ENCODE measurements around the gene RAB44. TPM values are rescaled to one million over a fixed set of nuclear protein-coding genes. Genes with fewer than 3 reads are reported as not detected.

The RAB44 gene
- total RNA-seq, 1 experiment from 2014 or later = not detected

DNA sequence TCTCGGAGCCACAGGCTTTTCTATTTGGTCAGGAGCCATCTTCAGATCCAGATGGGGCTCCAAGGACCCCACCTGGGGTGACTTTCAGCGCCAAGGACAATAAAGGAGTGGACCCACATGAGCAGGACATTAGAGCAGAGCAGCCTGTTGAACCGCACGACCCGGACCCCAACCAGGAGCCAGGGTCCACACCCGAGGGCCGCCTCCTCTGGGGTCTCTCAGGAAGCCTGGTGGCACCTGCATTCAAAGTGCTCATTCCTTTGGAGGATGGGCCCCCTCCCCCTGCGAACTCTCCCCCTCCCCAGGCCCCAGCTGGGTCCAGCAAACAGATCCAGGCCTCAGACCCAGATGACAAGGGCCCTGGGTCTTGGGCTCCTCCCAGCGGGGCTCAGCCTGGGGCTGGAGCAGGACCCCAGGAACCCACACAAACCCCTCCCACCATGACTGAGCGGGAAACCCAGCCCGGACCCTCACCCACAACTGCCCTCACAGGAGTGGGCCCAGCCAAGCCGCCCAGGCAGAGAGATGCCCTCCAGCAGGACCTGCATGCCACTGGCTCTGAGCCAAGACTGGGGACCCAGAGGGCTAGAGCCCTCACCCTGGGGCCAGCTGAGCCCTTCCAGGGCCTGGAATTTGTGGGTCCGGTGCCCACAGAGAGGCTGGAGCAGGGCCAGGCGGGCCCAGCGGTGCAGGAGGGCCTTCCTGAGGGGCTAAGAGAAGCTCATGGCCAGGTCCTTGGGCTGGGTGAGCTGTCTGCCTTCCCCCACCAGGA lies 23.9 kb downstream of the RAB44 start:
- CTCF ChIA-PET = interaction anchor here (0.5 kb wide), 1 partner anchor 107 kb away, joined by 5 read pairs; no protein-coding TSS in a partner anchor
- no TSS peak for BruUV-seq (replicated peaks)
- no peaks in the 10 kb centered on the region for H3K4me1 ChIP-seq (ENCODE audit: control insufficient read depth, insufficient read depth, low read length)
- ATAC-seq (no peak), DNase-seq (ENCODE audit: low read depth, low spot score) (no peak)
- no peak overlapping the region for H3K27ac ChIP-seq (ENCODE audit: low read length)
- TF ChIP-seq, protein P1, sequence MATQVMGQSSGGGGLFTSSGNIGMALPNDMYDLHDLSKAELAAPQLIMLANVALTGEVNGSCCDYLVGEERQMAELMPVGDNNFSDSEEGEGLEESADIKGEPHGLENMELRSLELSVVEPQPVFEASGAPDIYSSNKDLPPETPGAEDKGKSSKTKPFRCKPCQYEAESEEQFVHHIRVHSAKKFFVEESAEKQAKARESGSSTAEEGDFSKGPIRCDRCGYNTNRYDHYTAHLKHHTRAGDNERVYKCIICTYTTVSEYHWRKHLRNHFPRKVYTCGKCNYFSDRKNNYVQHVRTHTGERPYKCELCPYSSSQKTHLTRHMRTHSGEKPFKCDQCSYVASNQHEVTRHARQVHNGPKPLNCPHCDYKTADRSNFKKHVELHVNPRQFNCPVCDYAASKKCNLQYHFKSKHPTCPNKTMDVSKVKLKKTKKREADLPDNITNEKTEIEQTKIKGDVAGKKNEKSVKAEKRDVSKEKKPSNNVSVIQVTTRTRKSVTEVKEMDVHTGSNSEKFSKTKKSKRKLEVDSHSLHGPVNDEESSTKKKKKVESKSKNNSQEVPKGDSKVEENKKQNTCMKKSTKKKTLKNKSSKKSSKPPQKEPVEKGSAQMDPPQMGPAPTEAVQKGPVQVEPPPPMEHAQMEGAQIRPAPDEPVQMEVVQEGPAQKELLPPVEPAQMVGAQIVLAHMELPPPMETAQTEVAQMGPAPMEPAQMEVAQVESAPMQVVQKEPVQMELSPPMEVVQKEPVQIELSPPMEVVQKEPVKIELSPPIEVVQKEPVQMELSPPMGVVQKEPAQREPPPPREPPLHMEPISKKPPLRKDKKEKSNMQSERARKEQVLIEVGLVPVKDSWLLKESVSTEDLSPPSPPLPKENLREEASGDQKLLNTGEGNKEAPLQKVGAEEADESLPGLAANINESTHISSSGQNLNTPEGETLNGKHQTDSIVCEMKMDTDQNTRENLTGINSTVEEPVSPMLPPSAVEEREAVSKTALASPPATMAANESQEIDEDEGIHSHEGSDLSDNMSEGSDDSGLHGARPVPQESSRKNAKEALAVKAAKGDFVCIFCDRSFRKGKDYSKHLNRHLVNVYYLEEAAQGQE (IDR thresholded peaks at IDR 0.05; ENCODE audit: insufficient read depth in 1 of 2, low read depth in 2 of 2, low read length in 1 of 2) = no peak
- TF ChIP-seq POLR2AphosphoS5 (IDR thresholded peaks at IDR 0.05; ENCODE audit: low read depth, low read length) (no peak), TCF7L2 (IDR thresholded peaks at IDR 0.05; ENCODE audit: low read depth, low read length) (no peak), SIN3A (IDR thresholded peaks at IDR 0.05; ENCODE audit: borderline replicate concordance, insufficient read depth, low read depth, low read length) (no peak)
- POLR2A ChIA-PET = no interaction called here
- in situ Hi-C loops (cut with HindIII; ENCODE audit: low pct_unique_long_range_greater_than_20kb, low sequenced_read_pairs) (no loop called here), intact Hi-C loops (cut with micrococcal nuclease; ENCODE audit: unreplicated experiment) (no loop called here)
- no peaks in the 10 kb centered on the region for H3K9me3 ChIP-seq (ENCODE audit: control insufficient read depth, insufficient read depth, low read depth, low read length)
- no peak overlapping the region for H3K4me3 ChIP-seq (ENCODE audit: low read depth in 2 of 2, low read length in 2 of 2)
- no peaks in the 10 kb centered on the region for H3K36me3 ChIP-seq (ENCODE audit: control insufficient read depth, insufficient read depth, low read length)
- no peaks in the 10 kb centered on the region for H3K27me3 ChIP-seq (ENCODE audit: control insufficient read depth, insufficient read depth, low read length)

DNA sequence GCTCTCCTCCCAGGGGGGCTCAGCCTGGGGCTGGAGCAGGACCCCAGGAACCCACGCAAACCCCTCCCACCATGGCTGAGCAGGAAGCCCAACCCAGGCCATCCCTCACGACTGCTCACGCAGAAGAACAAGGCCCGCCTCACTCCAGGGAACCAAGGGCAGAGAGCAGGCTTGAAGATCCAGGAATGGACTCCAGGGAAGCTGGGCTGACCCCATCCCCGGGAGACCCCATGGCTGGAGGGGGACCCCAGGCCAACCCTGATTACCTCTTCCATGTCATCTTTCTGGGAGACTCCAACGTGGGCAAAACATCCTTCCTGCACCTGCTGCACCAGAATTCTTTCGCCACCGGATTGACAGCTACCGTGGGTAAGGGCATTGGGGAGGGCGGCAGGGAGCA lies 24.7 kb downstream of the RAB44 start:
- POLR2A ChIA-PET = no interaction called here

More for the DNA sequence above, 24.7 kb downstream of the RAB44 start:
- CTCF ChIA-PET = interaction anchor here (0.7 kb wide), 1 partner anchor 37 kb away, joined by 3 read pairs; no protein-coding TSS in a partner anchor
- no peak overlapping the region for H3K27ac ChIP-seq (ENCODE audit: low read length)
- in situ Hi-C loops (cut with HindIII; ENCODE audit: low pct_unique_long_range_greater_than_20kb, low sequenced_read_pairs) = no loop called here
- intact Hi-C loops (cut with micrococcal nuclease; ENCODE audit: unreplicated experiment) = no loop called here
- H3K27me3 ChIP-seq (ENCODE audit: control insufficient read depth, insufficient read depth, low read length) = no peaks in the 10 kb centered on the region
- no peaks in the 10 kb centered on the region for H3K9me3 ChIP-seq (ENCODE audit: control insufficient read depth, insufficient read depth, low read depth, low read length)
- no peaks in the 10 kb centered on the region for H3K36me3 ChIP-seq (ENCODE audit: control insufficient read depth, insufficient read depth, low read length)
- ATAC-seq (no peak), DNase-seq (ENCODE audit: low read depth, low spot score) (no peak)
- no TSS peak for BruUV-seq (replicated peaks)
- TF ChIP-seq SIN3A (IDR thresholded peaks at IDR 0.05; ENCODE audit: borderline replicate concordance, insufficient read depth, low read depth, low read length) (no peak), TCF7L2 (IDR thresholded peaks at IDR 0.05; ENCODE audit: low read depth, low read length) (no peak), POLR2AphosphoS5 (IDR thresholded peaks at IDR 0.05; ENCODE audit: low read depth, low read length) (no peak)
- TF ChIP-seq, protein P2, sequence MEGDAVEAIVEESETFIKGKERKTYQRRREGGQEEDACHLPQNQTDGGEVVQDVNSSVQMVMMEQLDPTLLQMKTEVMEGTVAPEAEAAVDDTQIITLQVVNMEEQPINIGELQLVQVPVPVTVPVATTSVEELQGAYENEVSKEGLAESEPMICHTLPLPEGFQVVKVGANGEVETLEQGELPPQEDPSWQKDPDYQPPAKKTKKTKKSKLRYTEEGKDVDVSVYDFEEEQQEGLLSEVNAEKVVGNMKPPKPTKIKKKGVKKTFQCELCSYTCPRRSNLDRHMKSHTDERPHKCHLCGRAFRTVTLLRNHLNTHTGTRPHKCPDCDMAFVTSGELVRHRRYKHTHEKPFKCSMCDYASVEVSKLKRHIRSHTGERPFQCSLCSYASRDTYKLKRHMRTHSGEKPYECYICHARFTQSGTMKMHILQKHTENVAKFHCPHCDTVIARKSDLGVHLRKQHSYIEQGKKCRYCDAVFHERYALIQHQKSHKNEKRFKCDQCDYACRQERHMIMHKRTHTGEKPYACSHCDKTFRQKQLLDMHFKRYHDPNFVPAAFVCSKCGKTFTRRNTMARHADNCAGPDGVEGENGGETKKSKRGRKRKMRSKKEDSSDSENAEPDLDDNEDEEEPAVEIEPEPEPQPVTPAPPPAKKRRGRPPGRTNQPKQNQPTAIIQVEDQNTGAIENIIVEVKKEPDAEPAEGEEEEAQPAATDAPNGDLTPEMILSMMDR (IDR thresholded peaks at IDR 0.05) = no peak
- TF ChIP-seq, protein P1 (IDR thresholded peaks at IDR 0.05; ENCODE audit: insufficient read depth in 1 of 2, low read depth in 2 of 2, low read length in 1 of 2) = no peak
- H3K4me1 ChIP-seq (ENCODE audit: control insufficient read depth, insufficient read depth, low read length) = no peaks in the 10 kb centered on the region
- H3K4me3 ChIP-seq (ENCODE audit: low read depth in 2 of 2, low read length in 2 of 2) = no peak overlapping the region
